Activated gamma-delta T cell (primary cell): ENCODE measurements around the gene CBLL2.
"Not testable (repeated sequence)": the region's sequence is repeated elsewhere in the genome, so short reads cannot be mapped to it uniquely, and the experiment has no call there.

Source experiments
- DNase-seq: peaks from one replicate; lab custom pipeline; 2025; lab: John Stamatoyannopoulos, UW
- total RNA-seq, 2 donors: gene quantifications; one replicate each; lab custom pipeline; 2026; lab: John Stamatoyannopoulos, UW

Gene CBLL2
- 0 reads per million in 2 donors for total RNA-seq

- no peak for DNase-seq
Observed at GRCh38 chrX:22272613-22273012, at the start of gene CBLL2. TSS of gene CBLL2 (plus strand) at chrX:22272913. CDS start at chrX:22272992, 79 bp downstream.

GRCh38 chrX:22234380-22234779 is 38.3 kb upstream of the CBLL2 start:
- DNase-seq: no peak

- no peak for DNase-seq
Observed at GRCh38 chrX:22237479-22237878, 35.2 kb upstream of the CBLL2 start.

- DNase-seq: no peak
Observed at GRCh38 chrX:22246620-22247019, 26.1 kb upstream of the CBLL2 start.

- no peak for DNase-seq
Observed at GRCh38 chrX:22247169-22247568, 25.5 kb upstream of the CBLL2 start.

- DNase-seq: no peak
Observed at GRCh38 chrX:22248401-22248800, 24.3 kb upstream of the CBLL2 start.

GRCh38 chrX:22249371-22249770 is 23.3 kb upstream of the CBLL2 start:
- DNase-seq: no peak

GRCh38 chrX:22268706-22269105 is 4.0 kb upstream of the CBLL2 start:
- DNase-seq: no peak

GRCh38 chrX:22273714-22274317 is 1.1 kb downstream of the CBLL2 start:
- no peak for DNase-seq

- DNase-seq: no peak
Observed at GRCh38 chrX:22276781-22277180, 4.1 kb downstream of the CBLL2 start.

GRCh38 chrX:22278375-22278774 is 5.7 kb downstream of the CBLL2 start:
- no peak for DNase-seq

- not testable (repeated sequence) for DNase-seq
Observed at GRCh38 chrX:22289209-22289608, 16.5 kb downstream of the CBLL2 start.

GRCh38 chrX:22296871-22297270 is 24.2 kb downstream of the CBLL2 start:
- DNase-seq: no peak

GRCh38 chrX:22300130-22300529 is 27.4 kb downstream of the CBLL2 start:
- DNase-seq: no peak

- DNase-seq: no peak
Observed at GRCh38 chrX:22310779-22311178, 38.1 kb downstream of the CBLL2 start.

- no peak for DNase-seq
Observed at GRCh38 chrX:22313766-22314165, 41.1 kb downstream of the CBLL2 start.

GRCh38 chrX:22314211-22314610 is 41.5 kb downstream of the CBLL2 start:
- DNase-seq: no peak

- no peak for DNase-seq
Observed at GRCh38 chrX:22314692-22315091, 42.0 kb downstream of the CBLL2 start.

GRCh38 chrX:22315151-22315550 is 42.4 kb downstream of the CBLL2 start:
- no peak for DNase-seq

- DNase-seq: no peak
Observed at GRCh38 chrX:22320236-22320873, 47.6 kb downstream of the CBLL2 start.

GRCh38 chrX:22323541-22323940 is 50.8 kb downstream of the CBLL2 start:
- DNase-seq: no peak
